Spleen (tissue), 7 donors: ENCODE results near the gene LTBP1.

Experiments used
- CTCF ChIP-seq, 11 experiments: fragments of 200-600 bp in 7 of 11; fragments of 450-650 bp in 4 of 11; sonication (generic) in 4 of 11; IDR thresholded peaks in 8 of 11; conservative IDR thresholded peaks in 3 of 11; 1 replicate in 7 of 11; 2 replicates in 4 of 11; pipeline versions ENCODE4 v1.4.0 to v1.8.0; 2016 to 2021; ENCODE audit warnings: antibody characterized with exemption in 11 of 11, inconsistent platforms in 4 of 11, mild to moderate bottlenecking in 1 of 11
- POLR2A ChIP-seq, 3 donors: fragments of 450-650 bp; IDR thresholded peaks; one replicate each; pipeline ENCODE4 v1.5.1; 2017; ENCODE audit warnings: antibody characterized with exemption in 3 of 3, mild to moderate bottlenecking in 1 of 3
- POLR2AphosphoS5 ChIP-seq, 3 donors: sonication (generic); formaldehyde crosslinking; IDR thresholded peaks; one replicate each; pipeline ENCODE4 v1.5.1; 2017; ENCODE audit warnings: antibody characterized with exemption in 3 of 3
- donor health status: DM: no; HTN: no; CAD: no; lungs with moderate emphysema.
- donor health status: DM: no; HTN: no; CAD: no.
- donor health status: DM: no; HTN: no; CAD: no.

GRCh38 chr2:33337981-33338380, 391.2 kb downstream of the LTBP1 start:
- TF ChIP-seq CTCF (IDR thresholded peaks at IDR 0.05 in 8 of 11, conservative IDR thresholded peaks at IDR 0.05 in 3 of 11) (no peak), POLR2A (IDR thresholded peaks at IDR 0.05) (no peak), POLR2AphosphoS5 (IDR thresholded peaks at IDR 0.05) (no peak)
